Astrocyte of the cerebellum (primary cell): ENCODE measurements around the gene TPBG.

Experiments
- DNase-seq: peaks from one replicate; pipeline ENCODE4 v3.0.0-alpha.2; 2011; ENCODE audit warnings: low read depth
- H3K4me3 ChIP-seq: 2 replicates; pipeline ENCODE4 v1.5.1; 2011; ENCODE audit warnings: mild to moderate bottlenecking, low read depth, low read length, moderate library complexity
- in situ Hi-C: cut with HindIII; loops from 2 replicates; pipeline ENCODE4 v1.10.0; 2017; ENCODE audit warnings: low sequenced_read_pairs
- TF ChIP-seq, protein P1 (sequence below): IDR thresholded peaks from 2 replicates; pipeline ENCODE4 v1.5.1; 2012; ENCODE audit warnings: low read length, low read depth, moderate library complexity, mild to moderate bottlenecking; ENCODE audit errors: missing control alignments

The TPBG gene

DNA sequence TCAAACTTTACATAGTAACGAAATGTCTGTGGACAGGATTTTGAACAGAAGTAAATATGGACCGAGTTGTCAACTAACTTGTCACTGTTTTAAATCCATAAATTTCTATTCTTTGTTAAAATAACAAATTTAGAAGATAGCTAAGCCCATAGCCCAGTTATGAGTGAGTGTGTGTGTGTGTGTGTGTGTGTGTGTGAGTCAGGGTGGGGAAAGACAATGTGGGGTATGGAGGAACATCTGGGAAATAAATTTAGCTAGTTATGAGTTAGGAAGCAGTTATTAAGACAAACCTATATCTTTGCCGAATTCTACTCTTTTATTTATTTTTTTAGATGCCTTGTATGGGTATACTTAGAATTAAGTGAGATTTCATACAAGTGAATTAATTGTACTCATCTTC lies 9.0 kb downstream of the TPBG start:
- no peak overlapping the region for H3K4me3 ChIP-seq
- TF ChIP-seq, protein P1, sequence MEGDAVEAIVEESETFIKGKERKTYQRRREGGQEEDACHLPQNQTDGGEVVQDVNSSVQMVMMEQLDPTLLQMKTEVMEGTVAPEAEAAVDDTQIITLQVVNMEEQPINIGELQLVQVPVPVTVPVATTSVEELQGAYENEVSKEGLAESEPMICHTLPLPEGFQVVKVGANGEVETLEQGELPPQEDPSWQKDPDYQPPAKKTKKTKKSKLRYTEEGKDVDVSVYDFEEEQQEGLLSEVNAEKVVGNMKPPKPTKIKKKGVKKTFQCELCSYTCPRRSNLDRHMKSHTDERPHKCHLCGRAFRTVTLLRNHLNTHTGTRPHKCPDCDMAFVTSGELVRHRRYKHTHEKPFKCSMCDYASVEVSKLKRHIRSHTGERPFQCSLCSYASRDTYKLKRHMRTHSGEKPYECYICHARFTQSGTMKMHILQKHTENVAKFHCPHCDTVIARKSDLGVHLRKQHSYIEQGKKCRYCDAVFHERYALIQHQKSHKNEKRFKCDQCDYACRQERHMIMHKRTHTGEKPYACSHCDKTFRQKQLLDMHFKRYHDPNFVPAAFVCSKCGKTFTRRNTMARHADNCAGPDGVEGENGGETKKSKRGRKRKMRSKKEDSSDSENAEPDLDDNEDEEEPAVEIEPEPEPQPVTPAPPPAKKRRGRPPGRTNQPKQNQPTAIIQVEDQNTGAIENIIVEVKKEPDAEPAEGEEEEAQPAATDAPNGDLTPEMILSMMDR: no peak
- DNase-seq: no peak
- in situ Hi-C loops: no loop called here

GRCh38 chr6:82374516-82374915 lies 10.9 kb downstream of the TPBG start:
- TF ChIP-seq, protein P1: no peak
- DNase-seq: no peak
- in situ Hi-C loops: no loop called here
- no peak overlapping the region for H3K4me3 ChIP-seq

- no peak overlapping the region for H3K4me3 ChIP-seq
- TF ChIP-seq, protein P1: no peak
- in situ Hi-C loops: no loop called here
- DNase-seq: no peak
These were observed 13.0 kb downstream of the TPBG start for GRCh38 chr6:82376636-82377035.

- no peak for DNase-seq
- TF ChIP-seq, protein P1: no peak
- no peak overlapping the region for H3K4me3 ChIP-seq
- in situ Hi-C loops: no loop called here
These were observed 17.1 kb downstream of the TPBG start for GRCh38 chr6:82380566-82381185.

- TF ChIP-seq, protein P1: no peak
- no peak overlapping the region for H3K4me3 ChIP-seq
- no peak for DNase-seq
- in situ Hi-C loops: no loop called here
These were observed 17.7 kb downstream of the TPBG start for GRCh38 chr6:82381278-82381677.

DNA sequence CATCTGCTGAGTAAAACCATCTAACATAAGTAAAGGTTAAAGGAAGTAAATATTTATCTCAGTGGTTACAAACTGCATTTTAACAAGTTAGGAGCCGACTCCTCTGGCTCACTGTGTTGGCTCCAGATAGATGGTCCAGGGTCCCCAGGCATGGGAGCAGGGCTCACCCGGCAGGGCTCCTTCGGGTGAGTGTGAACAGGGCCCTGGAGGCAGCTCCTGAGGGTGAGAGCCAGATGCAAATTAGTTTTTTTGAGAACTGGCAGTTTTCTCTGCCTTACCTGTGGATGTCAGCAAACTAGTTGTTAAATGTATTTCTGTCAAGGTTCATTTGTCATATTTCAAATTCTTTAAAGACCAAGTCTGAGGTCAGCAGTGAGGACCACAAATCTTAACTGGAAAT lies 21.5 kb downstream of the TPBG start:
- no peak overlapping the region for H3K4me3 ChIP-seq
- in situ Hi-C loops: no loop called here
- TF ChIP-seq, protein P1: no peak
- no peak for DNase-seq
